ENCODE measurements around the gene MORN4.
"Not testable (repeated sequence)": the region's sequence is repeated elsewhere in the genome, so short reads cannot be mapped to it uniquely, and the experiment has no call there.

Gene MORN4

DNA sequence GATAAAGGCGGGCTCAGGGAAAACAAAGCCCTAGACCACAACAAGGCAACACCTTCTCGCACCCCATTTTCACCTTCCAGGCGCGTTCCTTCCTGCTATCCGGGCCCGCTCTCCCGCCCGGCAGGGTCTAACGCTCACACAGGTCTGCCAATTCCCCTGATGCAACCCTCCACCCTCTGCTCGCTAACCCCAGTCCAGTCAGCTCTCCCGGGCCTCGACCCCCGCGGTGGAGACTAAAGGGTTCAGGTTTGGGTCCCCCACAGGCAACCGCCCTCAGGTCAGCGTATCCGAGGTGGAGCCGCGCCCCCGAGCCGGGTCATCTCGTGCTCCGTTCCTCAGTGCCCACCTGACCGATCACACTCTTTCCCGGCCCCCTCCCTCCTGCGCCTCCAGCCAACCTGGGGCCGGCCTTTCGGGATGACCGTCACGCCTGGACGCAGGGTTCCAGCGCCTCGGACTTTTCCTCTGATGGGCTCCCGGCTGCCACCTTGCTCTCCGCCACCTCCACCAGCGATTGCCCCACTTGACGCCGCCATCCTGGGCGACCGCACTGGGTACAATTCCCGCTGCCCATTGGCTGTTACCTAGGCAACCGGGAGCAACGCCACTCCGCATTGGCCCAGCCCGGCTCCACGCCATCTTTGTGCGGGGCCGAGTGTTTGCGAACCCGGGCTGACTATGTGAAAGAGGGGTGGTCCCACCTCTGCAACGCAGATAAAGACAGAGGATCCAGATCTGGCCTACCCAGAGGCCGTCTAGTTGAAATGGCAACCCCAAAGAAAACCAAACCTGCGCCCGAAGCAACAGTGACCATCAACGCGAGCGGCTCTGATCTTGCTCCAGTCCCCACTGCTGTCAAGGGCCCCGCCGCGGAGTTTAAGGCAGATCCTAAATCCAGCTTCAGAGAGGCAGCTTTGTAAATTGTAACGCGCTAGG lies at the start of gene MORN4:
MORN4 (minus strand) TSS at position 552 of the 936 bp plus-strand sequence. CDS start 13,847 bp downstream, outside the sequence.
- peak; percentile 74 to 76 for DNase-seq

- DNase-seq = no peak
Measured at GRCh38 chr10:97682042-97682441, 48.7 kb upstream of the MORN4 start.

DNA sequence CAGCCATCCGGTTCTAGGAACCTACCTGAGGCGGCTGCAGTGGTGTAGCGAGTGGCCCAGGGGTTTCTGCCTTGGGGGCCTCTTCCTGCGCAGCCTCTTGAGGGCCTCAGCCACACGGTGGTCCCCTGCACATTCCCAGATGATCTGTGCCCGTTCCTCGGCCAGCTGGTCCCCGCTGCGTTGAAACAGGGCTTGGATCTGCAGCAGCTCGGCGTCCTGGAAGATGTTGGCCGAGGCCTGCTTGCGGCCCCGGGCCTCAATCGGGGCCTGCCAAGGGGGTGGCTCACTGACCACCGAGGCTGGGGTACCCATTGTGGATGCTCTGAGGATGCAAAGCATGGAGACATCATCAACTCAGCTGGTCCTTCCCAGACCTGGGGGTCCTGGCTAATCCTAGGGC lies 46.3 kb upstream of the MORN4 start:
- no peak for DNase-seq

GRCh38 chr10:97676770-97677581 lies 43.7 kb upstream of the MORN4 start:
- peak in 1 of 2 experiments; percentile 25 for DNase-seq

DNA sequence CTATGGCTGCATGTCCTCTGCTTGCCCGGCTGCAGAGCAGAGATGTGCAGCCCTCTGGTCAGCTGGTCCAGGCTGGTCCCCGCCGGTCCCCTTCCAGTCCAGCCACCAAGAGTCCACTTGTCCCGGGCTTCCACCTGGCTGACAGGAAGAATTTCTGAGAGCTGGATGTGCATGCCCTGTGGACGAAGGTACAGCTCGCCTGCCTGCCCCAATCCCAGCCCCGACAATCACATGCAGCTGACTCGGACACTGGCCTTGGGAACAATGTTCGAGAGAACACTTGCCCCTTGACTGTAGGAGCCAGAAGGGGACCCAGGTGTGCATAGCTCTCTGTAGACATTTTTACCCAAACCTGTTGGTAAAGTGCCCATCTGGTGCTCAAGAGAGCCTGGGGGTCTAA lies 41.9 kb upstream of the MORN4 start:
- no peak for DNase-seq

- no peak for DNase-seq
Measured at GRCh38 chr10:97673736-97674525, 40.6 kb upstream of the MORN4 start.

- DNase-seq = no peak
Measured at GRCh38 chr10:97669571-97669970, 36.3 kb upstream of the MORN4 start.

GRCh38 chr10:97667463-97667862 lies 34.2 kb upstream of the MORN4 start:
- DNase-seq = no peak

GRCh38 chr10:97666992-97667391 lies 33.7 kb upstream of the MORN4 start:
- DNase-seq = no peak

DNA sequence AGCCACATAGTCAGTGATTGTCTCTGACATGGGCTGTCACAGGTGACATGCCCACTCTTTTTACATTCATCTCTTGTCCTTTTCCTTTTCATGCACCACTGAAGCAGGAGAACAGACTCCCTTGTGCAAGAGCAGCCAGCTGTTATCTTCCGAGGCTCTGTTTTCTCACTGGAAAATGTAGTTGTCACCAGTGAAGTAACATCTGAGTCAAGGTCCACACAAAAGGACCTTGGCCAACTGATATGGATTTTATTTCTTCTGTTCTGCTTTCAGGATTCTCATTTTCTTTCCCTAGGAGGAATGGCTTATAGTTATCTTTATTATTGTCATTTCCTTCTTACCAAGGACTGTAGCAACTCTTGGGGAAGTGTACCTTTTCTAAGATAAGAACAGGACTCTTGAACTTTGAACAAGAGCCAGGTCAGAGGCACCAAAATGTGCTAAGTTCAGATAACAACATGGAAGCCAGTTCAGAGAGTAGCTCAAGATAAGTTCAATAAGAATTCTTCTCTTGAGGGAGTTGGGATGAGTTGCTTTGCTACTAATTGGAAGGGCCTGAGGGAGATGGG lies 31.1 kb upstream of the MORN4 start:
- DNase-seq = no peak

DNA sequence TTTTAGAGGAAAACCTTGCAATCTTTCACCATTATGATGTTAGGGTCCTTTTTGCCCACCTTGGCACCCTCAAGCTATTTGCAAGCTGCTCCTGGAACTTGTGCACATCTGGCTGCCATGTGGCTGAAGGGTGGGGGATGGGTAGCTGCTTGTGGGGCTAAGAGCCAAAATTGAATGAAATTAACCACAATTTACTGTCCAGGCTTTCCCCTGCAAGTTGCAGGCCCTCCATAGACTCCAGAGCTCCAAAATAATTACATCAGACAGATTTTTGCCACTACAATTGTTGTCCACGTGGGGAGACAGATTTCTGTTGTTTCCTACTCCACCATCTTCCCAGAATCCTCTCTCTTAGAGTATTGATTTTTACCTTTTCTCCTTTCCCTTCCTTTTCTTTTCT lies 26.3 kb upstream of the MORN4 start:
- DNase-seq = no peak

- DNase-seq = no peak
Measured at GRCh38 chr10:97656777-97657176, 23.5 kb upstream of the MORN4 start.

DNA sequence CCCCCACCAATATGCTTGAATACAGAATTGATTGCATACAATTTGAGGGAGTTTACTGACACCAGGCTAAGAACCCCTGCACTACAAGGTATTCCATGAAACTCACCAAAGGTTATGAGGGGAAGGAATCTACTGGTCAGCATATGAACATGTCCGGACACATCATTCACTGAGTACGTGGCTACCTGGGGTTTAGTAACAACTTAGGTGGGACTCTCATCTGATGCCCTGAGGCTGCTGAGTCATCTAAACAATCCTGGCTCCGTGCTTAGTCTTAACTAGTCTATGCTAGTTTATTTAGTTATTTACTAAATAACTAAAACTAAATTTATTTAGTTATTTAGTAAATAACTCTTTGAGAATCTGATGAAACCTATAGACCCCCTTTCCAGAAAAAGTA lies 18.5 kb upstream of the MORN4 start:
- DNase-seq = no peak

DNA sequence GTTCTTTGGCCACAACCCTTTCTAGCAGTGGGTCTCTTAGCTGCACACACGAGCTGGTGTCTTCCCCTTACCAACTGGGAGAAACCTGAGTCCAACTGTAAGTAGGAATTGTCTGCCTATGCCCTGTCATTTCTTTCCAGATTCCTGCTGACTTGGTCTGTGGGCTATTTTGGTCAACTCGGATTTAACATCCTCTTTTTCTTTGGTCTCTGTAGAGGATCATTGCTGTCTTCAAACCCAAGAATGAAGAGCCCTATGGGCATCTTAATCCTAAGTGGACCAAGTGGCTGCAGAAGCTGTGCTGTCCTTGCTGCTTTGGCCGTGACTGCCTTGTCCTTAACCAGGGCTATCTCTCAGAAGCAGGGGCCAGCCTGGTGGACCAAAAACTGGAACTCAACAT lies 17.4 kb upstream of the MORN4 start:
- no peak for DNase-seq

DNA sequence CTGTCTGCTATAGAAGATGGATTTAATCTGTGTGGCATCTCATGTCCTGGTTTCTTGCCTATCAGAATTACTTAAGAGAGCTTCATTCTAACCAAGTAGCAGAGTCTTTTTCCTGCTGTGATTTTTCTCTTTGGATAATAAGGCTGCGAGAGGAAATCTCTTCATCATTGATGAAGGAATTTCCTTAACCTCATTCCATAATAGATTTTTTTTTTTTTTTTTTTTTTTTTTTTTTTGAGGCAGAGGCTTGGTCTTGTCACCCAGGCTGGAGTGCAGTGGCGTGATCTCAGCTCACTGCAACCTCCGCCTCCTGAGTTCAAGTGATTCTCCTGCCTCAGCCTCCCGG lies 16.1 kb upstream of the MORN4 start:
- DNase-seq = not testable (repeated sequence)

- DNase-seq = no peak
Measured at GRCh38 chr10:97648562-97649404, 15.5 kb upstream of the MORN4 start.

DNA sequence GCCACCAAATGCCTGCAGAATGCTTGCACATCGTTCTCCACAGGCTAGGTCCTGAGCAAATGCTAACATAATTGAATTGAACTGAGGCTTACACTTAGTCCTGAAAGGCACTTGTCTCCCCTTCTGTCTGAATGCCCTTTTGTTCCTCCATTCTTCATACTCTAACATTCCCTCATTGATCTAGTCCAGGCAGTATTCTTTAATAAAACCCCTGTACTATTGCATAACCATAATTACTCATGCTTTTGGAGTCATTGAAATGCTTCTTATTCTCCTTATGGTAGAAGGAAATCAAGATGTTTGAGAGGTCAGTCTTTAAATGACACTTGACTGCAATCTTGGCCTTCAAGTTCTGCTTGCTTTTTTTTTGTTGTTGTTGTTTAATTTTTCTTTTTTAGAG lies 14.3 kb upstream of the MORN4 start:
- DNase-seq = no peak

DNA sequence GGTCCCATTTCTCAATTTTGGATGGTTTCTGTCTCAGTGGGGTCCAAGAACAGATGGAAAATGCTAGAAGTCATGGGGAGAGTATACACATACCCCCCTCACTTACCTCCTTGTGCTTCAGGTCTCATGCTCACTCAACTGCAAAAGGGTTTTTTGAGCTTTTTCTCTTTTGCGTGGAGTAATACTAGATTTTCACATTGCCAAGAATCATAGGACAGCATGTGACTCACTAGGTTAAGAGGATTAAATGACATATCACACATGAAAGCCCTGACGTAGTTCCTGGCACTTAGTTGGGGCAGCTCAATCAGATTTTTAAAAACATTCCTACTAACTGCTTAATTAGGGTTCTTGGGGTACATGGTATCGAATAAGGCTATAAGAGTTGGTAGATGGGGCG lies 11.6 kb upstream of the MORN4 start:
- no peak for DNase-seq

- no peak for DNase-seq
Measured at GRCh38 chr10:97643441-97643985, 10.2 kb upstream of the MORN4 start.

DNA sequence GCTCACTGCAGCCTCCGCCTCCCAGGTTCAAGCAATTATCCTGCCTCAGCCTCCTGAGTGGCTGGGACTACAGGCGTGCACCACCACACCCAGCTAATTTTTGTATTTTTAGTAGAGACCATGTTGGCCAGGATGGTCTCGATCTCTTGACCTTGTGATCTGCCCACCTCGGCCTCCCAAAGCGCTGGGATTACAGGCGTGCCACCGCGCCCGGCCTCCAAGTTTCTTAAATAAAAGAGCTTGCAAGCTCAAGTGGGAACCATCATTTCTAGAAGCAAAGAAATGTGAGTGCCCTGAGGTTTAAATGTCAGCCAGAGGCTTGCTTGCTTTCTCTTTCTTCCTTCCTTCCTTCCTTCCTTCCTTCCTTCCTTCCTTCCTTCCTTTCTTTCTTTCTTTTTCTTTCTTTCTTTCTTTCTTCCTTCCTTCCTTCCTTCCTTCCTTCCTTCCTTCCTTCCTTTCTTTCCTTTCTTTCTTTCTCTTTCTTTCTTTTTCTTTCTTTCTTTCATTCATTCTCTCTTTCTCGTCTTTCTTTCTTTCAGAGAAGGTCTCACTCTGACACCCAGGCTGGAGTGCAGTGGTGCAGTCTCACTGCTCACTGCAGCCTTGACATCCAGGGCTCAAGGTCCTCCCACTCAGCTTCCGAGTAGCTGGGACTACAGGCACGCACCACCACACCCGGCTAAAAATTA lies 9.3 kb upstream of the MORN4 start:
- not testable (repeated sequence) for DNase-seq

All from NCI-H524 (cell line).